Forelimb muscle (tissue), 1 donor: ENCODE results near the gene IFITM5. TPM values are rescaled to one million over a fixed set of nuclear protein-coding genes. Genes with fewer than 3 reads are reported as not detected.
"Not testable (repeated sequence)": the region's sequence is repeated elsewhere in the genome, so short reads cannot be mapped to it uniquely, and the experiment has no call there.

Experiments
- DNase-seq: peaks from one replicate; pipeline ENCODE4 v3.0.0-alpha.2; 2013; ENCODE audit warnings: low read depth
- polyA plus RNA-seq: library from polyadenylated mRNA; unstranded; fragments of 120-200 nt; gene quantifications from one replicate; pipeline ENCODE4 v1.2.1, GENCODE V29; 2013; ENCODE audit not compliant: insufficient read length

IFITM5 gene
- not detected for polyA plus RNA-seq

DNA sequence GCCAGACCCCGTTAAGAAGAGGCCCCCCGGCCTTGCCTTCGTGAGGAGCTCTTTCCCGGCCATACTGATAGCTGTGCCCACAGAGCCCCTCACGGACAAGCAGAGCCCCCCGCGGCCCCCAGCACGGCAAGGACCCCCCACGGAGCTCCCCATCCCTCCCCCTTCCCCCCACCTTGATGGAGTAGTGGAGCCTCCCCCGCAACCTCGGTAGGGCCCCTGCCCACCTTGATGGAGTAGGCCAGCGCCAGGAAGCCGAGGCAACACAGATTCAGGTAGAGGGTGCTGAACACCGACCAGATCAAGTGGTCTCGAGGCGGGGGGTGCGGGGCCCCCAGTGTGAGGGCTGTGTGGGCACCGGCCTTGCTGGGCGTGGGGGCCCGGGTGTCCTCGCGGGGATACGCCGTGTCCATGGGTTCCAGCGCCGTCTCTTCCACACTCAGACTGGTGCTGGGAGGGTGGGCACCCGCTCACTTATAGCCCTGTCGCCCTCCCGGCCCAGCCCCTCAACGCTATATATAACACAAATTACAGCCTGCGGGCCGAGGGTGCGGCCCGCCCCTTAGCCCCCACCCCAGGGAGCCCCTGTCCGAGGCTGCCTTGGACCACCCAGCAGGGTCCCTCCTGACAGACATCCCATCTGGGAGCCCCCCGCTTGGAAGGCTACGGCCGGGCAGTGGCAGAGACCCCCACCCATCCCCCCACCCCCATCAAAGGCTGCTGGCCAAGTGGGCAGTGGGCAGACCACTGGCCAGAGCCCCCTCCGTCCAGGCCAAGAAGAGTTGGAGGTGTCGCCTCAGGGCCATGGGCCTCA, at the start of gene IFITM5:
TSS of gene IFITM5 (minus strand) at position 446 of the 811 bp plus-strand sequence. CDS start at position 410, 36 bp downstream.
- no peak for DNase-seq

DNA sequence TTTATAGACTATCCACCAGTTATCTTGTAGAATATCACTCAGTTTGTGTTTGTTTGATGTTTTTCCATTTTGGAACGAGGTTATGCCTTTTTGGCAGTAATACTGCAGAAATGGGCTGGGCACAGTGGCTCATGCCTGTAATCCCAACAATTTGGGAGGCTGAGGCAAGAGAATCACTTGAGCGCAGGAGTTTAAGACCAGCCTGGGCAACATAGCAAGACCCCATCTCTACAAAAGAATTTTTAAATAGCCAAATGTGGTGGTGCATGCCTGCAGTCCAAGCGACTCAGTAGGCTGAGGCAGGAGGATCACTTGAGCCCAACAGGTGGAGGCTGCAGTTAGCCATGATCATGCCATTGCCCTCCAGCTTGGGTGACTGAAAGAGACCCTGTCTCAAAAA, 47.2 kb upstream of the IFITM5 start:
- no peak for DNase-seq

GRCh38 chr11:344836-345578, 45.7 kb upstream of the IFITM5 start:
- DNase-seq = no peak

DNA sequence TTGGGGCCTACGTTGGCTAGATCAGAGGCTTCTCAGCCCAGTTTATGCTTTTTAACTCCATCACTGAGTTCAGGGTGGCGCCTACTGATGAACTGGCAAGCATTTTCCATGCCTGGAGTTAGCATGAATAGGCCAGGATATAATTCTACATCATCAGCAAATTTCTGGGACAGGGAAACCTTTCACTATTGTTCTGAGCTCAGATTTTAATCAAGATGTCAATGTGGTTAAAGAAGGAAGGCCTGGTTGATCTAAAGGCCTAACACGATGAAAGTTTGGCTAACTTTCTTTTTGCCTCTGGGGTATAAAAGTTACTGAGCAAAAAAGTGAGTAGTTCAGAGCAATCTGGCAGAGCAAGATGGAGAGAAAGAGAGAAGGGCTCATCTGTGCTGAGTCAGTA, 43.0 kb upstream of the IFITM5 start:
- no peak for DNase-seq

- DNase-seq = no peak
Measured at GRCh38 chr11:340539-341512, 41.5 kb upstream of the IFITM5 start.

- no peak for DNase-seq
Measured at GRCh38 chr11:339963-340362, 40.6 kb upstream of the IFITM5 start.

GRCh38 chr11:337711-338110, 38.4 kb upstream of the IFITM5 start:
- DNase-seq = no peak

- no peak for DNase-seq
Measured at GRCh38 chr11:336659-337198, 37.4 kb upstream of the IFITM5 start.

- no peak for DNase-seq
Measured at GRCh38 chr11:335779-336658, 36.7 kb upstream of the IFITM5 start.

GRCh38 chr11:334264-334994, 35.1 kb upstream of the IFITM5 start:
- no peak for DNase-seq

DNA sequence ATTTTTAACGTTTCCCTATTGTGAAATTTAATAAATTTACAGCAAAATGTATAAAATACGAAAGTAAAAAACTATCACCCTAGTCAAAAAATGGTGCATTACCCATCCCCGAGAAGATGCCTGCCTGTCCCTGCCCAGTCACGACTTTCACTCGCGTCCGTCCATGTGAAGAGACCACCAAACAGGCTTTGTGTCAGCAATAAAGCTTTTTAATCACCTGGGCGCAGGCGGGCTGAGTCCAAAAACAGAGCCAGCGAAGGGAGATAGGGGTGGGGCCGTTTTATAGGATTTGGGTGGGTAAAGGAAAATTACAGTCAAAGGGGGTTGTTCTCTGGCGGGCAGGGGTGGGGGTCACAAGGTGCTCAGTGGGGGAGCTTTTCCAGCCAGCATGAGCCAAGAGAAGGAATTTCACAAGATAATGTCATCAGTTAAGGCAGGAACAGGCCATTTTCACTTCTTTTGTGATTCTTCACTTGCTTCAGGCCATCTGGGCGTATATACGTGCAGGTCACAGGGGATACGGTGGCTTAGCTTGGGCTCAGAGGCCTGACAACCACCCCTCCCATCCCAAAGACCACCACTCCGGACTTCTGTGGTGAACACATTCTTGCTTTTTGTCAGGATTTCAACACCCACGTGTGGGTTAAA, 34.4 kb upstream of the IFITM5 start:
- not testable (repeated sequence) for DNase-seq

GRCh38 chr11:332651-333480, 33.5 kb upstream of the IFITM5 start:
- DNase-seq = no peak

GRCh38 chr11:331358-332060, 32.2 kb upstream of the IFITM5 start:
- DNase-seq = no peak

DNA sequence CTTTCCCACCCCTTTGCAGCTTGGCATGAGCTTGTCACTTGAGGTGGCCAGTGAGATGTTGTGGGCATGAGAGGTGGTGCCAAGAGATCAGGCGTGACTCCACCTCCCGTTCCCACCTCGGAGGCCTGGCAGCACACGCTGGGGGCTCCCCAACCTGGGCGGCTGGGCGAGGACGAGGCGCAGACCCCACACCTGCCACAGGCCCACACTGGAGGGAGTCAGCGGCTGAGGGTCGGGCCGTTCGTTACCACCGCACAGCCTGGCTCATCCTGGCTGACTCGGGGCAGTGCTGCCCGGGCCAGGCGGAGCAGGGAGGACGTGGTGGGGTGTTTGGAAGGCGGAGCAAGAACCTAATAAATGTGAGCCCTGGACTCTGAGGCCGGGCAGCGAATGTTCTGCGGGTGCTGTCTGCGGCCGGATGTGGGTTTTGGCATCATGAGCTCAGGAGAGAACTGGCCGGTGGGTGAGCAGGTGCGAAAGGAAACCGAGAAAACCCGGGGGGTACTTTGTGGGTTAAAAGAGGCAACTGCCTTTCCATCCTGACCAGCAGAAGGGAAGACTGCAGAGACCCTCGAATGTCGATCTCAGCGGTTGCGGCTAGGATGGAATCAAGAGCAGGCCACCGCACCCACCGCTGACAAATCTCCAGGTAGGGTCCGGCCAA, 31.5 kb upstream of the IFITM5 start:
- DNase-seq = no peak

DNA sequence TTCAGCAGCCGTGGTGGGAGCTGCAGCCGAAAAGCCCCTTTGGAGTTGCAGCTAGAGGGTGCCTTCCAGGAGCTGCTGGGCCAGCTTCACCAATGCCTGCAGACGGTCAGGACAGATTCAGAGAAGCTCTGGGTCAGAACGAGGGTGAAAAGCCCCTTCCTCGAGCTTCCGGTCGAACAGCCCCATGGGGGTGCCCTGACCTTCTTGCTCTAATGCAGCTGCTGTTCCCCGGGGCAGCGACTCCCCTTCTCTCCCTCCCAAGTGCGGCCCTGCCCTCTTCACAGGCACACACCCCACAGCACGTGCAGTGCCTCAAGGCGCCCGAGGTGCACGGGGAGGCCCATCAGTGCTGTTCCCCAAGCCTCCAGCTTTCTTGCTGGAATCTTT, 31.0 kb upstream of the IFITM5 start:
- DNase-seq = no peak

DNA sequence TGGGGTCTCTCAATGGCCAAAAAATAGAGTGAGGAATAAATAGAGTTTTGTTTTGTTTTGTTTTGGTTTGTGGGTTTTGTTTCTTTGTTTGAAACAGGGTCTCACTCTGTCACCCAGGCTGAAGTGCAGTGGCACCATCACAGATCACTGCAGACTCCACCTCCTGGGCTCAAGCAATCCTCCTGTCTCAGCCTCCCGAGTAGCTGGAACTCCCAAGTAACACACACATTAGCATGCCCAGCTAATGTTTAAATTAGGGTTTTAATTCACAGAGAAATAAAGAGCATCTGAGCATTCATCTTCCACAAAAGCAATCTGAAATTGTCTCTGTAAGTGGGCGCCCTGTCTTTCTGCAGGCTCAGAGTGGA, 30.5 kb upstream of the IFITM5 start:
- no peak for DNase-seq

DNA sequence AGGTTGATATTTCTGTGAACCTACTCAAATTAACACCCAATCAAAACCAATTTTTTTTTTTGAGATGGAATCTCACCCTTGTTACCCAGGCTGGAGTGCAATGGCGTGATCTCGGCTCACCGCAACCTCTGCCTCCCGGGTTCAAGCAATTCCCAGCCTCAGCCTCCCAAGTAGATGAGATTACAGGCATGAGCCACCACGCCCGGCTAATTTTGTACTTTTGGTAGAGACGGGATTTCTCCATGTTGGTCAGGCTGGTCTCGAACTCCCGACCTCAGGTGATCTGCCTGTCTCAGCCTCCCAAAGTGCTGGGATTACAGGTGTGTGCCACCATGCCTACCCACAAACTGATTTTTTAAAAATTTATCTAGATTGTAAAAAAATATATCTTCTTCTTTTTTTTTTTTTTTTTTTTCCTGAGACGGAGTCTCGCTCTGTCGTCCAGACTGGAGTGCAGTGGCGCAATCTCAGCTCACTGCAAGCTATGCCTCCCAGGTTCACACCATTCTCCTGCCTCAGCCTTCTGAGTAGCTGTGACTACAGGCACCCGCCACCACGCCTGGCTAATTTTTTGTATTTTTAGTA, 29.3 kb upstream of the IFITM5 start:
- not testable (repeated sequence) for DNase-seq
